CD14-positive monocyte (primary cell): ENCODE measurements around the gene TDRD3. TPM values are rescaled to one million over a fixed set of nuclear protein-coding genes. Genes with fewer than 3 reads are reported as not detected.

Experiments
- DNase-seq, 3 donors: peaks; one replicate each; pipeline ENCODE4 v3.0.0-alpha.2; 2011 to 2022
- H2AFZ ChIP-seq: 2 replicates; pipeline ENCODE4 v1.6.0; 2012; ENCODE audit warnings: mild to moderate bottlenecking, low read depth, low read length, inconsistent platforms; ENCODE audit not compliant: insufficient read depth, poor library complexity, severe bottlenecking
- H3K27ac ChIP-seq, 2 donors: 1 replicate in 1 of 2; 2 replicates in 1 of 2; pipeline ENCODE4 v1.5.1; 2012 to 2013; ENCODE audit warnings: low read length in 2 of 2, control low read depth in 1 of 2, inconsistent platforms in 1 of 2, low read depth in 1 of 2, mild to moderate bottlenecking in 1 of 2
- H3K27me3 ChIP-seq, 2 donors: one replicate each; pipeline versions ENCODE4 v1.6.0 to v1.6.1; 2011 to 2013; ENCODE audit warnings: low read length in 2 of 2; ENCODE audit not compliant: control insufficient read depth in 2 of 2, insufficient read depth in 2 of 2
- H3K36me3 ChIP-seq, 2 donors: replicated peaks in 1 of 2; 1 replicate in 1 of 2; 2 replicates in 1 of 2; pipeline versions ENCODE4 v1.5.1 to v1.6.1; 2012 to 2013; ENCODE audit warnings: low read length in 2 of 2, control low read depth in 1 of 2, inconsistent platforms in 1 of 2, mild to moderate bottlenecking in 1 of 2; ENCODE audit not compliant: insufficient read depth in 2 of 2, control insufficient read depth in 1 of 2
- H3K4me1 ChIP-seq, 2 donors: 1 replicate in 1 of 2; 2 replicates in 1 of 2; pipeline versions ENCODE4 v1.5.1 to v1.6.1; 2012 to 2013; ENCODE audit warnings: low read length in 2 of 2, control low read depth in 1 of 2, inconsistent platforms in 1 of 2, mild to moderate bottlenecking in 1 of 2, moderate library complexity in 1 of 2; ENCODE audit not compliant: insufficient read depth in 2 of 2, control insufficient read depth in 1 of 2
- H3K4me2 ChIP-seq: replicated peaks from 2 replicates; pipeline ENCODE3; 2012; ENCODE audit warnings: low read length, moderate library complexity, mild to moderate bottlenecking; ENCODE audit not compliant: poor library complexity, severe bottlenecking; ENCODE audit errors: extremely low read depth
- H3K4me3 ChIP-seq, 3 experiments: fragments of 200-600 bp in 1 of 3; sonication (generic) in 1 of 3; replicated peaks in 1 of 3; 1 replicate in 2 of 3; 2 replicates in 1 of 3; pipeline ENCODE4 v1.5.1; 2011 to 2013; ENCODE audit warnings: low read length in 3 of 3, mild to moderate bottlenecking in 3 of 3, control low read depth in 2 of 3, low read depth in 2 of 3, inconsistent platforms in 1 of 3, moderate library complexity in 1 of 3
- H3K79me2 ChIP-seq: 2 replicates; pipeline ENCODE4 v1.6.0; 2012; ENCODE audit warnings: mild to moderate bottlenecking, control low read depth, inconsistent platforms, low read length, moderate library complexity; ENCODE audit not compliant: insufficient read depth
- H3K9ac ChIP-seq: 2 replicates; pipeline ENCODE4 v1.6.0; 2017; ENCODE audit warnings: low read length, mild to moderate bottlenecking; ENCODE audit not compliant: insufficient read depth, poor library complexity, severe bottlenecking
- H3K9me3 ChIP-seq, 2 donors: replicated peaks in 1 of 2; 1 replicate in 1 of 2; 2 replicates in 1 of 2; pipeline versions ENCODE4 v1.5.1 to v1.6.1; 2012 to 2013; ENCODE audit warnings: low read length in 2 of 2, control low read depth in 1 of 2; ENCODE audit not compliant: control insufficient read depth in 1 of 2, insufficient read depth in 1 of 2
- H4K20me1 ChIP-seq: 2 replicates; pipeline ENCODE4 v1.6.0; 2012; ENCODE audit warnings: mild to moderate bottlenecking, low read length, control low read depth, moderate library complexity; ENCODE audit not compliant: insufficient read depth
- H3K27ac Mint-ChIP-seq, 7 donors: one replicate each; pipeline ENCODE4 v1.8.0; 2020; ENCODE audit warnings: mild to moderate bottlenecking in 7 of 7, mixed read lengths in 7 of 7, moderate library complexity in 6 of 7, inconsistent platforms in 2 of 7
- H3K27me3 Mint-ChIP-seq, 3 donors: one replicate each; pipeline ENCODE4 v1.8.0; 2021 to 2022; ENCODE audit warnings: low read depth in 3 of 3, mild to moderate bottlenecking in 3 of 3, mixed read lengths in 3 of 3, moderate library complexity in 3 of 3, inconsistent platforms in 1 of 3
- H3K36me3 Mint-ChIP-seq, 2 donors: one replicate each; pipeline ENCODE4 v1.8.0; 2020; ENCODE audit warnings: mixed read lengths in 2 of 2, inconsistent platforms in 1 of 2, mild to moderate bottlenecking in 1 of 2
- H3K4me1 Mint-ChIP-seq: one replicate; pipeline ENCODE4 v1.8.0; 2020; ENCODE audit warnings: mild to moderate bottlenecking, mixed read lengths
- H3K4me3 Mint-ChIP-seq, 2 donors: one replicate each; pipeline ENCODE4 v1.8.0; 2020; ENCODE audit warnings: mild to moderate bottlenecking in 2 of 2, mixed read lengths in 2 of 2, moderate library complexity in 1 of 2
- H3K9me3 Mint-ChIP-seq, 7 donors: one replicate each; pipeline ENCODE4 v1.8.0; 2020 to 2022; ENCODE audit warnings: mixed read lengths in 7 of 7, mild to moderate bottlenecking in 6 of 7, moderate library complexity in 6 of 7, inconsistent platforms in 2 of 7
- CTCF ChIP-seq: fragments of 200-600 bp; IDR thresholded peaks from one replicate; pipeline ENCODE4 v1.8.0; 2022; ENCODE audit warnings: antibody characterized with exemption, mild to moderate bottlenecking
- WGBS: methylation state at CpG from one replicate; pipeline ENCODE4 v1.1.5; 2013; ENCODE audit warnings: missing lambda C conversion rate; ENCODE audit not compliant: insufficient coverage; 5-methylcytosine and 5-hydroxymethylcytosine counted together
- intact Hi-C, 2 donors: fragments of 100-400 bp; cut with micrococcal nuclease; formaldehyde crosslinking; loops; one replicate each; pipeline versions ENCODE4 v1.15.0 to v1.15.1; 2023
- polyA plus RNA-seq, 3 donors: library from polyadenylated mRNA; depleted of rRNA in 1 of 3; unstranded in 2 of 3; stranded (reverse) in 1 of 3; fragments of 300-500 nt in 2 of 3; fragments of >200 nt in 1 of 3; fragmentation: Illumina TruSeq in 2 of 3; gene quantifications; 1 replicate in 2 of 3; 2 replicates in 1 of 3; pipeline ENCODE4 v1.2.3, GENCODE V29; 2012 to 2021

The TDRD3 gene
- polyA plus RNA-seq, 3 donors: 2.7 to 4.8 (median 4.7) TPM

- H4K20me1 ChIP-seq: no peaks in the 10 kb centered on the region
- no peak overlapping the region for H3K27ac Mint-ChIP-seq
- TF ChIP-seq CTCF: no peak
- no peak overlapping the region for H3K4me3 Mint-ChIP-seq
- no peak for DNase-seq
- no peak overlapping the region for H2AFZ ChIP-seq
- no peaks in the 10 kb centered on the region for H3K27me3 ChIP-seq
- H3K79me2 ChIP-seq: no peaks in the 10 kb centered on the region
- peaks cover 0 to 1% (median 0%) of the 10 kb centered on the region in 3 donors for H3K27me3 Mint-ChIP-seq
- no peak overlapping the region for H3K4me3 ChIP-seq
- no peaks in the 10 kb centered on the region for H3K4me1 Mint-ChIP-seq
- no peak overlapping the region for H3K27ac ChIP-seq
- H3K4me1 ChIP-seq: no peaks in the 10 kb centered on the region
- H3K36me3 Mint-ChIP-seq: peaks cover 12 to 14% of the 10 kb centered on the region in 2 donors
- intact Hi-C loops: no loop called here
- no peak overlapping the region for H3K9ac ChIP-seq
- H3K9me3 ChIP-seq: no peaks in the 10 kb centered on the region
- H3K36me3 ChIP-seq: no peaks in the 10 kb centered on the region
- no CpG with 5 or more reads among the region's 4 CpGs for WGBS
- H3K4me2 ChIP-seq: no peak overlapping the region
- H3K9me3 Mint-ChIP-seq: peaks cover 0 to 5% (median 0%) of the 10 kb centered on the region in 7 donors
Measured at GRCh38 chr13:60540276-60540675, 143.3 kb downstream of the TDRD3 start.

GRCh38 chr13:60562096-60562780 is 165.2 kb downstream of the TDRD3 start:
- no CpG with 5 or more reads among the region's 5 CpGs for WGBS
- Mint-ChIP-seq H3K4me1 (no peaks in the 10 kb centered on the region), H3K27me3 (no peaks in the 10 kb centered on the region), H3K4me3 (no peak overlapping the region), H3K36me3 (peaks cover 4 to 9% of the 10 kb centered on the region in 2 donors), H3K9me3 (peaks cover 0 to 9% (median under 1%) of the 10 kb centered on the region in 7 donors), H3K27ac (no peak overlapping the region)
- Histone ChIP-seq H3K4me2 (no peak overlapping the region), H3K4me3 (no peak overlapping the region), H3K27ac (no peak overlapping the region), H4K20me1 (no peaks in the 10 kb centered on the region), H3K36me3 (no peaks in the 10 kb centered on the region), H3K79me2 (no peaks in the 10 kb centered on the region), H3K4me1 (no peaks in the 10 kb centered on the region), H3K27me3 (no peaks in the 10 kb centered on the region), H3K9ac (no peak overlapping the region), H2AFZ (no peak overlapping the region), H3K9me3 (no peaks in the 10 kb centered on the region)
- no peak for TF ChIP-seq CTCF
- intact Hi-C loops: no loop called here
- DNase-seq: no peak
